HG03025 (cell line): ENCODE data around the gene ANGPTL7.
"Not testable (repeated sequence)": the region's sequence is repeated elsewhere in the genome, so short reads cannot be mapped to it uniquely, and the experiment has no call there.

Source experiments
- ATAC-seq: cut with Tn5 transposase; IDR thresholded peaks from one replicate; pipeline ENCODE4 v1.9.1; 2021; ENCODE audit warnings: mild to moderate bottlenecking, moderate library complexity; ENCODE audit not compliant: unreplicated experiment, low FRiP score

Gene ANGPTL7

GRCh38 chr1:11188858-11189451, at the start of gene ANGPTL7:
Gene ANGPTL7 (plus strand): TSS chr1:11189355. CDS start chr1:11189580, 225 bp downstream.
- no peak for ATAC-seq

GRCh38 chr1:11142618-11143391, 46.4 kb upstream of the ANGPTL7 start:
- ATAC-seq, result no peak

GRCh38 chr1:11143401-11143800, 45.8 kb upstream of the ANGPTL7 start:
- no peak for ATAC-seq

- ATAC-seq, result no peak
Observed at GRCh38 chr1:11143907-11144306, 45.2 kb upstream of the ANGPTL7 start.

GRCh38 chr1:11144570-11145256, 44.4 kb upstream of the ANGPTL7 start:
- ATAC-seq, result no peak

GRCh38 chr1:11145741-11146140, 43.4 kb upstream of the ANGPTL7 start:
- no peak for ATAC-seq

- no peak for ATAC-seq
Observed at GRCh38 chr1:11147197-11147770, 41.9 kb upstream of the ANGPTL7 start.

- ATAC-seq, result no peak
Observed at GRCh38 chr1:11150326-11150725, 38.8 kb upstream of the ANGPTL7 start.

GRCh38 chr1:11151114-11151513, 38.0 kb upstream of the ANGPTL7 start:
- no peak for ATAC-seq

GRCh38 chr1:11151826-11152612, 37.1 kb upstream of the ANGPTL7 start:
- ATAC-seq, result no peak

GRCh38 chr1:11152755-11153154, 36.4 kb upstream of the ANGPTL7 start:
- no peak for ATAC-seq

GRCh38 chr1:11153184-11153583, 36.0 kb upstream of the ANGPTL7 start:
- no peak for ATAC-seq

GRCh38 chr1:11156441-11156840, 32.7 kb upstream of the ANGPTL7 start:
- ATAC-seq, result no peak

GRCh38 chr1:11156963-11157362, 32.2 kb upstream of the ANGPTL7 start:
- ATAC-seq, result no peak

- ATAC-seq, result no peak
Observed at GRCh38 chr1:11157394-11157793, 31.8 kb upstream of the ANGPTL7 start.

- ATAC-seq, result no peak
Observed at GRCh38 chr1:11157867-11158266, 31.3 kb upstream of the ANGPTL7 start.

GRCh38 chr1:11158291-11158690, 30.9 kb upstream of the ANGPTL7 start:
- no peak for ATAC-seq

GRCh38 chr1:11158720-11159321, 30.3 kb upstream of the ANGPTL7 start:
- ATAC-seq, result no peak

GRCh38 chr1:11162752-11163151, 26.4 kb upstream of the ANGPTL7 start:
- ATAC-seq, result not testable (repeated sequence)

GRCh38 chr1:11166744-11167143, 22.4 kb upstream of the ANGPTL7 start:
- not testable (repeated sequence) for ATAC-seq
